ENCODE results near the gene RAB19. TPM values are rescaled to one million over a fixed set of nuclear protein-coding genes. Genes with fewer than 3 reads are reported as not detected.
A peak's percentile ranks its signal among the peaks of the same experiment; 100 is the strongest.
"Not testable (repeated sequence)": the region's sequence is repeated elsewhere in the genome, so short reads cannot be mapped to it uniquely, and the experiment has no call there.

RAB19 gene
- polyA plus RNA-seq, 1 donor from 2014 or later: 0.90 TPM

DNA sequence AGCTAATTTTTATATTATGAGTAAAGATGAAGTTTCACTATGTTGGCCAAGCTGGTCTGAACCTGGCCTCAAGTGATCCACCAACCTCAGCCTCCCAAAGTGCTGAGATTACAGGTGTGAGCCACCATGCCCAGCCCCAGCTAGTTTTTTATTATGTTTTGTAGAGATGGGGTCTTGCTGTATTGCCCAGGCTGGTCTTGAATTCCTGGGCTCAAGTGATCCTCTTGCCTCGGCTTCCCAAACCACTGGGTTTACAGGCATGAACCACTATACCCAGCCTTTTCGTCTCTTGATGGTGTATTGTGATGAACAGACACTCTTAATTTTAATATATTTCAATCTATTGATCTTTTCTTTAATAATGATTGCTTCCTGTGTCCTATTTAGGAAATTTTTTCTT lies 17.7 kb downstream of the RAB19 start:
- no peak overlapping the region for H3K4me3 Mint-ChIP-seq
- H3K27me3 Mint-ChIP-seq: no peaks in the 10 kb centered on the region
- H3K9me3 Mint-ChIP-seq: no peaks in the 10 kb centered on the region
- peaks cover 0 to 1% (median 0%) of the 10 kb centered on the region in 3 donors for H3K4me1 Mint-ChIP-seq
- no peak overlapping the region for H3K27ac Mint-ChIP-seq
- H3K36me3 Mint-ChIP-seq: no peaks in the 10 kb centered on the region

GRCh38 chr7:140423501-140423900 lies 19.6 kb downstream of the RAB19 start:
- H3K4me1 Mint-ChIP-seq: peaks cover 0 to 1% (median 0%) of the 10 kb centered on the region in 3 donors
- no peaks in the 10 kb centered on the region for H3K9me3 Mint-ChIP-seq
- H3K4me3 Mint-ChIP-seq: no peak overlapping the region
- no peaks in the 10 kb centered on the region for H3K36me3 Mint-ChIP-seq
- no peaks in the 10 kb centered on the region for H3K27me3 Mint-ChIP-seq
- no peak overlapping the region for H3K27ac Mint-ChIP-seq

DNA sequence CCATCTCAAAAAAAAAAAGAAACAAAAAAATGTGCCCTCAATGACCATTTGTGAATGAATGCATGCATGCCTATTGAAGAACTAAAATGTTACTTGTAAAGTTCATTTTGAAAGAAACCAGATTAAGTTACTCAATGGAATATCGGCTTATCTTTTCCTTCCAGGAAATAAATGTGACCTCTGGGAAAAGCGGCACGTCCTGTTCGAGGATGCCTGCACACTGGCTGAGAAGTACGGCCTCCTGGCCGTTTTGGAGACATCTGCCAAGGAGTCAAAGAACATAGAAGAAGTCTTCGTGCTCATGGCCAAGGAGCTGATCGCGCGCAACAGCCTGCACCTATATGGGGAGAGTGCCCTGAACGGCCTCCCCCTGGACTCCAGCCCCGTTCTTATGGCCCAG lies 21.9 kb downstream of the RAB19 start:
- Mint-ChIP-seq H3K27ac (peak overlapping the region in 1 of 3 donors; percentile 27), H3K4me1 (no peaks in the 10 kb centered on the region), H3K9me3 (no peaks in the 10 kb centered on the region), H3K36me3 (no peaks in the 10 kb centered on the region), H3K27me3 (no peaks in the 10 kb centered on the region), H3K4me3 (no peak overlapping the region)

GRCh38 chr7:140426130-140426529 lies 22.3 kb downstream of the RAB19 start:
- Mint-ChIP-seq H3K9me3 (no peaks in the 10 kb centered on the region), H3K27me3 (no peaks in the 10 kb centered on the region), H3K27ac (no peak overlapping the region), H3K4me1 (no peaks in the 10 kb centered on the region), H3K36me3 (no peaks in the 10 kb centered on the region), H3K4me3 (no peak overlapping the region)

DNA sequence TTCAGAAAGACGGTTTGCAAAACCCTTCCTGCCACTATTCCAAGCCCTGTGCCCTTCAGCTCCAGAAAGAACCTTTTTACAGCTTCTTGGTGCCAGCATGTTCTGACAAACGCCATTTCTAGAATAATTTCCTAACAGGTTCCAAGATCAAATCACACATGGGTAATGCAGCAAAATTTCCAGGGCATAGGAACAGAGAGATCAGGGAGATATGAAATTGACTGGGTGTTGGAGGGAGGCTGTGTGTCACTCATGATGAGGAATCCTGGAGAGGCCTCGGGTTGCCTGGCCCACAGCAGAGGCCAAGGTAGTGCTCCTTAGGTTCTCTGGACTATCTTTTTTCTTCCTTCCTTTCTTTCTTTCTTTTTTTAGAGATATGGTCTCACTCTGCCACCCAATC lies 29.5 kb downstream of the RAB19 start:
- no peaks in the 10 kb centered on the region for H3K9me3 Mint-ChIP-seq
- H3K27me3 Mint-ChIP-seq: no peaks in the 10 kb centered on the region
- no peaks in the 10 kb centered on the region for H3K4me1 Mint-ChIP-seq
- no peak overlapping the region for H3K4me3 Mint-ChIP-seq
- no peak overlapping the region for H3K27ac Mint-ChIP-seq
- peaks cover 1% of the 10 kb centered on the region for H3K36me3 Mint-ChIP-seq

DNA sequence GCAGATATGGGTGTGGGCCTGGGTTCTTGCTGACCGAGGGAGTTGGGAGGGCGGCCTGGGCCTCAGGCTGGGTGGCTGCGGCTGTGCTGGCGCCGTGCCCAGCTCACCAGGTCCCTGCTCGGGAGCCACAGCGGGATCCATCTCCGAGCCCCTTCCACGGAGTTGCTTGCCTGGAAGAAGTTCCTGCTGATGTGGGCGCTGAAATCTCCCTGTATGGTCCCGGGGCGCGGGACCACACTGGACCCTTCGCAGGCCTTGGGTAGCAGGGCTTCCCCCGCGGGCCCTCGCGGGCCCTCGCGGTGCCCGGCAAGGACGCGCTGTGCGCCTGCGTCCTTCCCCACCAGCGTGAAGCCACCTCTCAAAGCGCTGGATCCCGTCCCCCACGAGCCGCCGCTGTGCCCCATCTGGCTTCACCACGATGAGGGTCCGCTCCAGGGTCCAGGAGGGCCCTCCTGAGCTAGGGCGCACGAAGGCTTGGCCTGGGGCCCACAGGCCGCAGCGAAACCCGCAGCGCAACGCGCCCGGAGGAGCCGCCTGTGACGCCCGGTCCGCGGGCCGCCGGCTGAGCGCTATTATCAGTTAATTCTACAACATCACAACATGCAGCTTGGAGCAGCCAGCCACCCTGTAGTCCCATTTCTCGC lies 31.5 kb downstream of the RAB19 start:
- Mint-ChIP-seq H3K27me3 (no peaks in the 10 kb centered on the region), H3K36me3 (peaks cover 1% of the 10 kb centered on the region), H3K27ac (no peak overlapping the region), H3K4me1 (no peaks in the 10 kb centered on the region), H3K4me3 (no peak overlapping the region), H3K9me3 (no peaks in the 10 kb centered on the region)

GRCh38 chr7:140439359-140439758 lies 35.5 kb downstream of the RAB19 start:
- peaks cover 4% of the 10 kb centered on the region for H3K36me3 Mint-ChIP-seq
- no peak overlapping the region for H3K27ac Mint-ChIP-seq
- H3K4me3 Mint-ChIP-seq: no peak overlapping the region
- H3K27me3 Mint-ChIP-seq: no peaks in the 10 kb centered on the region
- peaks cover 0 to 3% (median 0%) of the 10 kb centered on the region in 3 donors for H3K4me1 Mint-ChIP-seq
- no peaks in the 10 kb centered on the region for H3K9me3 Mint-ChIP-seq

DNA sequence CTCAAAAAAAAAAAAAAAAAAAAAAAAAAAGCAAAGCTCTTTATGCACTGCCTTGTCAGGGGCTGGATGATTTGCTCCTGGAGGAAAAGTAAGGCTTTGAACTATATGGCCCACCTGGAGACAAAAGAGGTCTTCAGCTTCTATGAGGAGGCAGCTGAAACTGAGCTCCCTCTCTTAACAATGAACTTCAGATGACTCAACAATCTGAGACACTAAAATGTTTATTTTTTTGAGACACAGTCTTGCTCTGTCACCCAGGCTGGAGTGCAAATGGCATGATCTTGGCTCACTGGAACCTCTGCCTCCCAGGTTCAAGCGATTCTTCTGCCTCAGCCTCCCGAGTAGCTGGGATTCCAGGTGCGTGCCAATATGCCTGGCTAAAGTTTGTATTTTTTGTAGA lies 36.7 kb downstream of the RAB19 start:
- H3K27ac Mint-ChIP-seq: no peak overlapping the region

GRCh38 chr7:140441519-140441918 lies 37.7 kb downstream of the RAB19 start:
- Mint-ChIP-seq H3K4me1 (peaks cover 0 to 3% (median 2%) of the 10 kb centered on the region in 3 donors), H3K36me3 (peaks cover 3% of the 10 kb centered on the region), H3K4me3 (no peak overlapping the region), H3K27ac (no peak overlapping the region), H3K27me3 (no peaks in the 10 kb centered on the region), H3K9me3 (no peaks in the 10 kb centered on the region)

More for the DNA sequence above, 36.7 kb downstream of the RAB19 start:
- Mint-ChIP-seq H3K27me3 (no peaks in the 10 kb centered on the region), H3K4me1 (peaks cover 0 to 3% (median 0%) of the 10 kb centered on the region in 3 donors), H3K4me3 (no peak overlapping the region), H3K9me3 (no peaks in the 10 kb centered on the region), H3K36me3 (peaks cover 4% of the 10 kb centered on the region)

DNA sequence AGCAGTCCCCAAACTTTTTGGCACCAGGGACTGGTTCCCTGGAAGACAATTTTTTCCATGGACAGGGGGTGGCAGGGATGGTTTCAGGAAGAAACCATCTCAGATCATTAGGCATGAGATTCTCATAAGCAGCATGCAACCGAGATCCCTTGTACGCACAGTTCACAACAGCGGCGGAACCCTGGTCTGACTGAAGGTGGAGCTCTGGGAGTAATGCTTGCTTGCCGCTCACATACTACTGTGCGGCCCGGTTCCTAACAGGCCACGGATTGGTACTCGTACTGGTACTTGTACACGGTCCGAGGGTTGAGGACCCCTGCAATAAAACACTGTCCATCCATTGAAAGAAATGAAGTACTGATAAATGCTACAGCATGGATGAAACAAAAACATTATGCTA lies 42.6 kb downstream of the RAB19 start:
- H3K9me3 Mint-ChIP-seq: no peaks in the 10 kb centered on the region
- peak overlapping the region in 1 of 3 donors; percentile 33 for H3K27ac Mint-ChIP-seq
- H3K4me3 Mint-ChIP-seq: no peak overlapping the region
- H3K27me3 Mint-ChIP-seq: no peaks in the 10 kb centered on the region
- peaks cover 3% of the 10 kb centered on the region for H3K36me3 Mint-ChIP-seq
- peaks cover 9 to 21% (median 11%) of the 10 kb centered on the region in 3 donors for H3K4me1 Mint-ChIP-seq

- Mint-ChIP-seq H3K27me3 (no peaks in the 10 kb centered on the region), H3K9me3 (no peaks in the 10 kb centered on the region), H3K27ac (no peak overlapping the region), H3K4me3 (no peak overlapping the region), H3K4me1 (peaks cover 9 to 25% (median 11%) of the 10 kb centered on the region in 3 donors), H3K36me3 (peaks cover 3% of the 10 kb centered on the region)
Measured at GRCh38 chr7:140447841-140448240, 44.0 kb downstream of the RAB19 start.

- Mint-ChIP-seq H3K4me3 (no peak overlapping the region), H3K4me1 (peaks cover 6 to 25% (median 11%) of the 10 kb centered on the region in 3 donors), H3K36me3 (no peaks in the 10 kb centered on the region), H3K27me3 (no peaks in the 10 kb centered on the region), H3K27ac (no peak overlapping the region), H3K9me3 (no peaks in the 10 kb centered on the region)
Measured at GRCh38 chr7:140448781-140449480, 45.1 kb downstream of the RAB19 start.

GRCh38 chr7:140451716-140452115 lies 47.9 kb downstream of the RAB19 start:
- Mint-ChIP-seq H3K4me1 (peaks cover 6 to 21% (median 13%) of the 10 kb centered on the region in 3 donors), H3K9me3 (no peaks in the 10 kb centered on the region), H3K27ac (peak overlapping the region in 1 of 3 donors; percentile 16), H3K36me3 (no peaks in the 10 kb centered on the region), H3K27me3 (no peaks in the 10 kb centered on the region), H3K4me3 (no peak overlapping the region)

- peaks cover 4 to 19% (median 10%) of the 10 kb centered on the region in 3 donors for H3K4me1 Mint-ChIP-seq
- H3K4me3 Mint-ChIP-seq: no peak overlapping the region
- no peaks in the 10 kb centered on the region for H3K36me3 Mint-ChIP-seq
- no peaks in the 10 kb centered on the region for H3K27me3 Mint-ChIP-seq
- H3K9me3 Mint-ChIP-seq: no peaks in the 10 kb centered on the region
- peak overlapping the region in 1 of 3 donors; percentile 16 for H3K27ac Mint-ChIP-seq
Measured at GRCh38 chr7:140453273-140453672, 49.4 kb downstream of the RAB19 start.

DNA sequence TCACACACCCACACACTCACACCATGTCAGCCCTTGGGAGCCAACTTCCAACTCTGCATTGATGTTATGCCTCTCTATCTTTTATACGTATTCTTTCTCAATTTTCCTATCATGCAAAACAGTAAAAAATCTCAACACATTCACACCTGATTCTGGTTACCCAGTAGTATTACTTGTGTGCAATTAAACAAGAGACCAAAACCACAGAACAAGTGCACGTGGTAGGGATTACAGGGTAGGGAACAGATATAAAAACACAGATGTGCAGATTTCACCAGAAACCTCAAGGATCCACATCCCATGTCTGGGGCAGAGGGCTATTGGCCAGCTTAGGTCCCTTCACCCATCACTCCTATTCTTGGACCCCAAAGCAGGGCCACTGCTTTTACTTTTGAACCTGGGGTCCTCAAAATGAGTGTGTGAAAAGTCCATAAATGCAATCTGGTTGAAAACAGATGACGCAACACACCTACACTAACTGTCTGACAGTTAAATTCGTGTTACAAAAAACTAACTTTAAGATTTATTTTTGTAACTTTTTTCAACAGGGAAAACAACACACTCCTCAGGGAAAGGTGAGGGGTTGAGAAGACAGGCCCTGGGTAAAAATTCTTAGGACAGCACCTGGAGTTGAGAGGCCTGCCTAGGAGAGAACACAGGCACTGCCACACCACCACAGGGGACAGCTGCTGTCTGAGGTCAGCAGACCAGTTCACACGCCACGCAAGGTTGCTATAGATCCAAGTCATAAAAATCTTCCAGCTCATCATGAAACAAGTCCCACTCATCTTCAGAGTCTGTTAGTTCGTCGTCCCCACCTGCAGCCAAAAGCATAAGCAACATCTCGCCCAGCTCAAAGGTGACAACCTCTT lies 50.2 kb downstream of the RAB19 start:
- peak overlapping the region in 2 of 3 donors; percentile 26 to 81 for H3K27ac Mint-ChIP-seq
- not testable (repeated sequence) for H3K4me3 Mint-ChIP-seq, H3K27me3 Mint-ChIP-seq, H3K9me3 Mint-ChIP-seq, H3K36me3 Mint-ChIP-seq
- peaks cover 4 to 19% (median 10%) of the 10 kb centered on the region in 3 donors for H3K4me1 Mint-ChIP-seq

Measured in IgD-negative memory B cell (primary cell).